ENCODE measurements around the gene RNF151.
"Not testable (repeated sequence)": the region's sequence is repeated elsewhere in the genome, so short reads cannot be mapped to it uniquely, and the experiment has no call there.

The RNF151 gene

GRCh38 chr16:1966460-1966859, at the start of gene RNF151:
Gene RNF151 (plus strand): TSS chr16:1966856. CDS start chr16:1966882, 26 bp downstream.
- DNase-seq (ENCODE audit: low read depth in 2 of 2), result no peak

GRCh38 chr16:1917056-1917664, 49.5 kb upstream of the RNF151 start:
- DNase-seq (ENCODE audit: low read depth in 2 of 2), result no peak

GRCh38 chr16:1917665-1918350, 48.8 kb upstream of the RNF151 start:
- no peak for DNase-seq (ENCODE audit: low read depth in 2 of 2)

- DNase-seq (ENCODE audit: low read depth in 2 of 2), result no peak
Measured at GRCh38 chr16:1918351-1919326, 48.0 kb upstream of the RNF151 start, which contains the start of gene HS3ST6. Gene HS3ST6 (minus strand): TSS chr16:1918415. CDS start chr16:1918323, 92 bp downstream.

GRCh38 chr16:1919327-1919998, 47.2 kb upstream of the RNF151 start:
- no peak for DNase-seq (ENCODE audit: low read depth in 2 of 2)

- not testable (repeated sequence) for DNase-seq (ENCODE audit: low read depth in 2 of 2)
Measured at GRCh38 chr16:1920122-1920521, 46.5 kb upstream of the RNF151 start.

GRCh38 chr16:1920727-1921171, 45.9 kb upstream of the RNF151 start:
- peak in 1 of 2 donors; percentile 15 for DNase-seq (ENCODE audit: low read depth in 2 of 2)

GRCh38 chr16:1922357-1922756, 44.3 kb upstream of the RNF151 start:
- DNase-seq (ENCODE audit: low read depth in 2 of 2), result no peak

GRCh38 chr16:1923299-1924034, 43.2 kb upstream of the RNF151 start:
- DNase-seq (ENCODE audit: low read depth in 2 of 2), result no peak

- DNase-seq (ENCODE audit: low read depth in 2 of 2), result no peak
Measured at GRCh38 chr16:1924095-1924494, 42.6 kb upstream of the RNF151 start.

- no peak for DNase-seq (ENCODE audit: low read depth in 2 of 2)
Measured at GRCh38 chr16:1926271-1926670, 40.4 kb upstream of the RNF151 start.

- DNase-seq (ENCODE audit: low read depth in 2 of 2), result no peak
Measured at GRCh38 chr16:1929105-1929504, 37.6 kb upstream of the RNF151 start.

GRCh38 chr16:1929578-1930337, 36.9 kb upstream of the RNF151 start:
- peak; percentile 88 to 96 for DNase-seq (ENCODE audit: low read depth in 2 of 2)

- DNase-seq (ENCODE audit: low read depth in 2 of 2), result no peak
Measured at GRCh38 chr16:1930338-1930720, 36.3 kb upstream of the RNF151 start.

- DNase-seq (ENCODE audit: low read depth in 2 of 2), result no peak
Measured at GRCh38 chr16:1932050-1933028, 34.3 kb upstream of the RNF151 start.

- no peak for DNase-seq (ENCODE audit: low read depth in 2 of 2)
Measured at GRCh38 chr16:1933097-1933661, 33.5 kb upstream of the RNF151 start.

GRCh38 chr16:1936945-1937479, 29.6 kb upstream of the RNF151 start:
- DNase-seq (ENCODE audit: low read depth in 2 of 2), result no peak

- DNase-seq (ENCODE audit: low read depth in 2 of 2), result no peak
Measured at GRCh38 chr16:1938316-1938715, 28.3 kb upstream of the RNF151 start.
